Measurements from ENCODE around the gene ANKFN1. TPM values are rescaled to one million over a fixed set of nuclear protein-coding genes. Genes with fewer than 3 reads are reported as not detected.

ANKFN1 gene
- total RNA-seq, 1 experiment from 2014 or later = not detected

DNA sequence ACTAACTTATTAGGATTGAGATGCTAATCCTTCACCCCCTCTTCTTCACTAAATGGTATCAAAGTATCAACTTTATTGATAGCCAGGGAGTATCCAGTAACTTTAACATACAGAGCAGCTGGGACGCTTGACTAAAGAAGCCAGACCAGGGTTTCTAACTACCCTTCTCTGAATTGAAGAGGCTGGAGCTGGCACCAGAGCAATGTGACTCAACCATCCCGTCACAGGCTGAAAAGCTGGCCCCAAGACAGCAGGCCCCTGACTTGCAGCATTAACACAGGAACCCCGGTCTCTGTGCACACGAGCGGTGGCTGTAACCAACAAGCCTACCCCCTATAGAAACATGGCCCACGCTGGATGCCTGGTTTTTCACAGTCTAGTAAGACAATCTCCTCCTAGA lies 59.8 kb downstream of the ANKFN1 start:
- ChIA-PET CTCF (no interaction called here), POLR2A (ENCODE audit: low non-redundant PET) (no interaction called here)
- Histone ChIP-seq H3K27ac (ENCODE audit: low read depth, low read length, poor library complexity, severe bottlenecking) (no peak overlapping the region), H3K9me3 (ENCODE audit: low read depth, low read length, poor library complexity, severe bottlenecking) (no peaks in the 10 kb centered on the region), H3K36me3 (ENCODE audit: insufficient read depth, low read length, poor library complexity, severe bottlenecking) (no peaks in the 10 kb centered on the region), H3K4me3 (ENCODE audit: low read depth, low read length, poor library complexity, severe bottlenecking) (no peak overlapping the region), H3K4me1 (ENCODE audit: insufficient read depth, low read length, poor library complexity, severe bottlenecking) (no peaks in the 10 kb centered on the region), H3K27me3 (replicated peaks; ENCODE audit: insufficient read depth, low read depth, low read length, poor library complexity) (peaks cover 5% of the 10 kb centered on the region)
- intact Hi-C loops (cut with micrococcal nuclease; ENCODE audit: unreplicated experiment) = no loop called here
- DNase-seq (ENCODE audit: low spot score) = no peak
- TF ChIP-seq CTCF (conservative IDR thresholded peaks at IDR 0.05; ENCODE audit: low read depth, low read length) (no peak), EZH2 (IDR thresholded peaks at IDR 0.05; ENCODE audit: borderline replicate concordance, low read depth, low read length, poor library complexity, severe bottlenecking) (no peak)
- no TSS peak for BruUV-seq (replicated peaks)

DNA sequence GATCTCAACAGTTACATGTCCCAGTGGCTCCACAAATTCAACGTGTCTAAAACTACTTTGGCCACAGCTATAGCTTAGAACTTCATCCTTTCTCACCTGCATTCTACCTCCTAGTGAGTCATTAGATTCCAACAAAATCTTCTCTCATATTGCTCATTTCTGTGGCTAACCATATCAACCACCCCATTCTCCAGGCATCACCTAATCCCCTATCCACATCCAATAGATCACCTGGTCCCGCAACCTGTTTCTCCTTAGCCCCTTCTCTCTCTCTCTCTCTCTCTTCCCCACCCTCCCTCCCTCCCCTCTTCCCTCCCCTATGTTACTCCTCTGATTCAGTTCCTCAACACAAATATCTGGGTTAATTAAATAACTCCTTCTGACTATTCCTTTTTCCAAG lies 64.6 kb downstream of the ANKFN1 start:
- ChIA-PET CTCF (no interaction called here), POLR2A (ENCODE audit: low non-redundant PET) (no interaction called here)
- H3K9me3 ChIP-seq (ENCODE audit: low read depth, low read length, poor library complexity, severe bottlenecking) = no peaks in the 10 kb centered on the region
- no peak overlapping the region for H3K27ac ChIP-seq (ENCODE audit: low read depth, low read length, poor library complexity, severe bottlenecking)
- TF ChIP-seq EZH2 (IDR thresholded peaks at IDR 0.05; ENCODE audit: borderline replicate concordance, low read depth, low read length, poor library complexity, severe bottlenecking) (no peak), CTCF (conservative IDR thresholded peaks at IDR 0.05; ENCODE audit: low read depth, low read length) (no peak)
- intact Hi-C loops (cut with micrococcal nuclease; ENCODE audit: unreplicated experiment) = no loop called here
- DNase-seq (ENCODE audit: low spot score) = no peak
- no peak overlapping the region for H3K4me3 ChIP-seq (ENCODE audit: low read depth, low read length, poor library complexity, severe bottlenecking)
- no TSS peak for BruUV-seq (replicated peaks)
- H3K27me3 ChIP-seq (replicated peaks; ENCODE audit: insufficient read depth, low read depth, low read length, poor library complexity) = peaks cover 5% of the 10 kb centered on the region
- H3K4me1 ChIP-seq (ENCODE audit: insufficient read depth, low read length, poor library complexity, severe bottlenecking) = no peaks in the 10 kb centered on the region
- no peaks in the 10 kb centered on the region for H3K36me3 ChIP-seq (ENCODE audit: insufficient read depth, low read length, poor library complexity, severe bottlenecking)

DNA sequence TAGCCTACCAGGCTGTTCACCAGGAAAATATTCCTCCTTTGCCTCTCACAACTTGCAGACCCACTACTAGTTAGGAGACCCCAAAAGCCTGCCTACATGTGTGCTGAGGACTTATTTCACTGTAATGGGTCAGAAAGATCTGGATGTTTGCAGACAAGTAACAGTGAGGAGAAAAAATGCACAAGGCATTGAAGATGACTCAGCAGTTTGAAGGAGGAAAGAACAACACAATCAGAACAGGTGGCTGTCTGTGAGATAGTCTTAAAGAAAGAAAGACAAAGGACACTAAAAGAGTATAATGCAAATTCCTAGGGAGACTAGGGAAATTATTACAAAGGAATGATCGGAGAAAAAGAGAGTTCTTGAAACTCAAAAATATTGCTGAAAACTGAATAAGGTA lies 69.0 kb downstream of the ANKFN1 start:
- intact Hi-C loops (cut with micrococcal nuclease; ENCODE audit: unreplicated experiment) = no loop called here
- ChIA-PET POLR2A (ENCODE audit: low non-redundant PET) (no interaction called here), CTCF (no interaction called here)
- BruUV-seq (replicated peaks) = no TSS peak
- Histone ChIP-seq H3K27me3 (replicated peaks; ENCODE audit: insufficient read depth, low read depth, low read length, poor library complexity) (peaks cover 4% of the 10 kb centered on the region), H3K9me3 (ENCODE audit: low read depth, low read length, poor library complexity, severe bottlenecking) (no peaks in the 10 kb centered on the region), H3K36me3 (ENCODE audit: insufficient read depth, low read length, poor library complexity, severe bottlenecking) (no peaks in the 10 kb centered on the region), H3K4me1 (ENCODE audit: insufficient read depth, low read length, poor library complexity, severe bottlenecking) (no peaks in the 10 kb centered on the region), H3K27ac (ENCODE audit: low read depth, low read length, poor library complexity, severe bottlenecking) (no peak overlapping the region), H3K4me3 (ENCODE audit: low read depth, low read length, poor library complexity, severe bottlenecking) (no peak overlapping the region)
- no peak for DNase-seq (ENCODE audit: low spot score)
- TF ChIP-seq EZH2 (IDR thresholded peaks at IDR 0.05; ENCODE audit: borderline replicate concordance, low read depth, low read length, poor library complexity, severe bottlenecking) (no peak), CTCF (conservative IDR thresholded peaks at IDR 0.05; ENCODE audit: low read depth, low read length) (no peak)

All from A673 (cell line).